Muscle of leg (tissue), 16 donors: ENCODE measurements around the gene SIGLEC1. TPM values are rescaled to one million over a fixed set of nuclear protein-coding genes. Genes with fewer than 3 reads are reported as not detected.

Experiments used
- DNase-seq: peaks from one replicate; pipeline ENCODE4 v3.0.0; 2013
- H3K27ac ChIP-seq: one replicate; pipeline ENCODE4 v1.5.1; 2013; ENCODE audit warnings: mild to moderate bottlenecking, low read length, control low read depth
- H3K27me3 ChIP-seq: one replicate; pipeline ENCODE4 v1.6.1; 2013; ENCODE audit warnings: low read length; ENCODE audit not compliant: control insufficient read depth, insufficient read depth
- H3K36me3 ChIP-seq: one replicate; pipeline ENCODE4 v1.6.1; 2013; ENCODE audit warnings: low read length; ENCODE audit not compliant: control insufficient read depth, insufficient read depth
- H3K4me1 ChIP-seq: one replicate; pipeline ENCODE4 v1.6.1; 2013; ENCODE audit warnings: low read length; ENCODE audit not compliant: control insufficient read depth, insufficient read depth
- H3K4me3 ChIP-seq: one replicate; pipeline ENCODE4 v1.5.1; 2013; ENCODE audit warnings: low read length, control low read depth
- H3K9me3 ChIP-seq: replicated peaks from 2 replicates; pipeline ENCODE4 v1.6.1; 2013; ENCODE audit warnings: low read depth, low read length; ENCODE audit not compliant: control insufficient read depth
- WGBS: methylation state at CpG from one replicate; pipeline ENCODE4 v1.1.5; 2013; ENCODE audit warnings: missing lambda C conversion rate; ENCODE audit not compliant: insufficient coverage; 5-methylcytosine and 5-hydroxymethylcytosine counted together
- long read RNA-seq, 11 donors: transcript quantifications; one replicate each; lab custom pipeline, GENCODE V29; 2026
- polyA plus RNA-seq, 8 donors: library from polyadenylated mRNA; unstranded; fragments of 120-200 nt; gene quantifications; one replicate each; pipeline versions ENCODE4 v1.2.1 to v1.2.3, GENCODE V29; 2013; ENCODE audit warnings: inconsistent platforms in 1 of 8, low replicate concordance in 1 of 8; ENCODE audit not compliant: insufficient read length in 8 of 8, insufficient read depth in 1 of 8
- total RNA-seq: library from RNA; stranded (reverse); fragments of 120-200 nt; gene quantifications from one replicate; pipeline ENCODE4 v1.2.4, GENCODE V29; 2013

The SIGLEC1 gene
- 2.1 TPM for total RNA-seq
- 1 to 10 TPM; 3.3 to 6.2 (median 3.9) TPM for polyA plus RNA-seq
- long read RNA-seq, donor 1: 0 reads
- long read RNA-seq, donor 2: 0 reads
- long read RNA-seq, donor 3, partial matches to known transcripts: 205 of 222 reads
- long read RNA-seq, donor 3, other reads (novel, unspliced or antisense): 17 of 222 reads
- long read RNA-seq, donor 4: 0 reads
- long read RNA-seq, donor 5: 0 reads
- long read RNA-seq, donor 6: 0 reads
- long read RNA-seq, donor 7: 0 reads
- long read RNA-seq, donor 8, partial matches to known transcripts: 27 of 27 reads
- long read RNA-seq, donor 8, other reads (novel, unspliced or antisense): 0 of 27 reads
- long read RNA-seq, donor 9: 0 reads
- long read RNA-seq, donor 10: 0 reads
- long read RNA-seq, donor 11: 0 reads

- Histone ChIP-seq H3K4me3 (peak within 1 kb of the TSS; percentile 22), H3K27ac (peak within 1 kb of the TSS; percentile 75), H3K4me1 (peaks cover 31% of the 10 kb centered on the region), H3K36me3 (no peaks in the 10 kb centered on the region), H3K27me3 (no peaks in the 10 kb centered on the region), H3K9me3 (no peaks in the 10 kb centered on the region)
- 26% methylated on average over 6 of the region's 15 CpGs for WGBS
- peak; percentile 85 for DNase-seq
Observed at GRCh38 chr20:3712279-3712873, at the start of gene SIGLEC1. Gene SIGLEC1 (minus strand): TSS chr20:3712600. CDS start chr20:3707128, 5,472 bp downstream.

- Histone ChIP-seq H3K4me1 (peaks cover 21% of the 10 kb centered on the region), H3K9me3 (no peaks in the 10 kb centered on the region), H3K27ac (no peak overlapping the region), H3K36me3 (peaks cover 22% of the 10 kb centered on the region), H3K27me3 (no peaks in the 10 kb centered on the region), H3K4me3 (no peak overlapping the region)
- 87% methylated on average over 4 of the region's 10 CpGs for WGBS
- DNase-seq: peak; percentile 1
Observed at GRCh38 chr20:3760655-3761348, 48.4 kb upstream of the SIGLEC1 start.

- Histone ChIP-seq H3K4me3 (no peak overlapping the region), H3K27ac (no peak overlapping the region), H3K36me3 (peaks cover 29% of the 10 kb centered on the region), H3K4me1 (peaks cover 14% of the 10 kb centered on the region), H3K27me3 (no peaks in the 10 kb centered on the region), H3K9me3 (no peaks in the 10 kb centered on the region)
- 89% methylated on average over 10 of the region's 11 CpGs for WGBS
- DNase-seq: peak; percentile 15
Observed at GRCh38 chr20:3759884-3760283, 47.5 kb upstream of the SIGLEC1 start.

- Histone ChIP-seq H3K4me3 (no peak overlapping the region), H3K9me3 (no peaks in the 10 kb centered on the region), H3K36me3 (peaks cover 31% of the 10 kb centered on the region), H3K27me3 (no peaks in the 10 kb centered on the region), H3K27ac (no peak overlapping the region), H3K4me1 (peaks cover 11% of the 10 kb centered on the region)
- 68% methylated on average over 11 of the region's 11 CpGs for WGBS
- peak; percentile 13 for DNase-seq
Observed at GRCh38 chr20:3759316-3759823, 47.0 kb upstream of the SIGLEC1 start.

- H3K27ac ChIP-seq: no peak overlapping the region
- H3K4me1 ChIP-seq: peaks cover 4% of the 10 kb centered on the region
- no peak overlapping the region for H3K4me3 ChIP-seq
- peaks cover 31% of the 10 kb centered on the region for H3K36me3 ChIP-seq
- DNase-seq: peak; percentile 42
- 65% methylated on average over 2 of the region's 11 CpGs for WGBS
- H3K9me3 ChIP-seq: no peaks in the 10 kb centered on the region
- no peaks in the 10 kb centered on the region for H3K27me3 ChIP-seq
Observed at GRCh38 chr20:3758566-3758965, 46.2 kb upstream of the SIGLEC1 start.

GRCh38 chr20:3757268-3757667 lies 44.9 kb upstream of the SIGLEC1 start:
- H3K4me1 ChIP-seq: peaks cover 4% of the 10 kb centered on the region
- WGBS: no CpG with 5 or more reads among the region's 2 CpGs
- peaks cover 35% of the 10 kb centered on the region for H3K36me3 ChIP-seq
- no peaks in the 10 kb centered on the region for H3K27me3 ChIP-seq
- no peak overlapping the region for H3K27ac ChIP-seq
- peak; percentile 37 for DNase-seq
- H3K4me3 ChIP-seq: no peak overlapping the region
- H3K9me3 ChIP-seq: no peaks in the 10 kb centered on the region

- WGBS: 83% methylated on average over 2 of the region's 5 CpGs
- peak; percentile 26 for DNase-seq
- no peak overlapping the region for H3K4me3 ChIP-seq
- no peak overlapping the region for H3K27ac ChIP-seq
- H3K4me1 ChIP-seq: peaks cover 4% of the 10 kb centered on the region
- H3K27me3 ChIP-seq: peaks cover 3% of the 10 kb centered on the region
- H3K9me3 ChIP-seq: no peaks in the 10 kb centered on the region
- H3K36me3 ChIP-seq: peaks cover 37% of the 10 kb centered on the region
Observed at GRCh38 chr20:3755814-3756480, 43.5 kb upstream of the SIGLEC1 start.

GRCh38 chr20:3755269-3755668 lies 42.9 kb upstream of the SIGLEC1 start:
- Histone ChIP-seq H3K27me3 (peaks cover 5% of the 10 kb centered on the region), H3K4me3 (no peak overlapping the region), H3K4me1 (peaks cover 4% of the 10 kb centered on the region), H3K27ac (no peak overlapping the region), H3K36me3 (peaks cover 43% of the 10 kb centered on the region), H3K9me3 (no peaks in the 10 kb centered on the region)
- WGBS: 100% methylated on average over 2 of the region's 7 CpGs
- DNase-seq: peak; percentile 16

GRCh38 chr20:3754276-3754630 lies 41.9 kb upstream of the SIGLEC1 start:
- DNase-seq: no peak
- no peaks in the 10 kb centered on the region for H3K9me3 ChIP-seq
- H3K36me3 ChIP-seq: peaks cover 47% of the 10 kb centered on the region

More at GRCh38 chr20:3754276-3754630, 41.9 kb upstream of the SIGLEC1 start:
- Histone ChIP-seq H3K4me1 (peaks cover 6% of the 10 kb centered on the region), H3K27me3 (peaks cover 9% of the 10 kb centered on the region), H3K27ac (no peak overlapping the region), H3K4me3 (no peak overlapping the region)
- 79% methylated on average over 14 of the region's 16 CpGs for WGBS
